ENCODE results near the gene SH3BP5.

Gene SH3BP5

GRCh38 chr3:15303728-15304127 lies 28.7 kb downstream of the SH3BP5 start:
- TF ChIP-seq CTCF (IDR thresholded peaks at IDR 0.05; ENCODE audit: extremely low read depth, insufficient read depth, missing control alignments), result no peak
- in situ Hi-C loops (cut with MboI; ENCODE audit: low pct_unique_long_range_greater_than_20kb, low sequenced_read_pairs, unreplicated experiment), result no loop called here
- DNase-seq (ENCODE audit: low spot score), result no peak

- no peak for TF ChIP-seq CTCF (IDR thresholded peaks at IDR 0.05; ENCODE audit: extremely low read depth, insufficient read depth, missing control alignments)
- DNase-seq (ENCODE audit: low spot score), result no peak
- in situ Hi-C loops (cut with MboI; ENCODE audit: low pct_unique_long_range_greater_than_20kb, low sequenced_read_pairs, unreplicated experiment), result no loop called here
Observed at GRCh38 chr3:15303216-15303615, 29.2 kb downstream of the SH3BP5 start.

- no peak for DNase-seq (ENCODE audit: low spot score)
- TF ChIP-seq CTCF (IDR thresholded peaks at IDR 0.05; ENCODE audit: extremely low read depth, insufficient read depth, missing control alignments), result no peak
- in situ Hi-C loops (cut with MboI; ENCODE audit: low pct_unique_long_range_greater_than_20kb, low sequenced_read_pairs, unreplicated experiment), result no loop called here
Observed at GRCh38 chr3:15301761-15302160, 30.6 kb downstream of the SH3BP5 start.

GRCh38 chr3:15300323-15301078 lies 31.9 kb downstream of the SH3BP5 start:
- in situ Hi-C loops (cut with MboI; ENCODE audit: low pct_unique_long_range_greater_than_20kb, low sequenced_read_pairs, unreplicated experiment), result no loop called here
- DNase-seq (ENCODE audit: low spot score), result no peak
- no peak for TF ChIP-seq CTCF (IDR thresholded peaks at IDR 0.05; ENCODE audit: extremely low read depth, insufficient read depth, missing control alignments)

GRCh38 chr3:15299036-15299435 lies 33.4 kb downstream of the SH3BP5 start:
- in situ Hi-C loops (cut with MboI; ENCODE audit: low pct_unique_long_range_greater_than_20kb, low sequenced_read_pairs, unreplicated experiment), result no loop called here
- DNase-seq (ENCODE audit: low spot score), result no peak
- no peak for TF ChIP-seq CTCF (IDR thresholded peaks at IDR 0.05; ENCODE audit: extremely low read depth, insufficient read depth, missing control alignments)

GRCh38 chr3:15298504-15298903 lies 33.9 kb downstream of the SH3BP5 start:
- in situ Hi-C loops (cut with MboI; ENCODE audit: low pct_unique_long_range_greater_than_20kb, low sequenced_read_pairs, unreplicated experiment), result no loop called here
- TF ChIP-seq CTCF (IDR thresholded peaks at IDR 0.05; ENCODE audit: extremely low read depth, insufficient read depth, missing control alignments), result no peak
- no peak for DNase-seq (ENCODE audit: low spot score)
